ENCODE results near the gene QPCTL. TPM values are rescaled to one million over a fixed set of nuclear protein-coding genes. Genes with fewer than 3 reads are reported as not detected.

Gene QPCTL
- total RNA-seq, 1 experiment from 2014 or later: 13.7 TPM

GRCh38 chr19:45693106-45693788 is 781 bp downstream of the QPCTL start:
- H3K79me1 ChIP-seq (ENCODE audit: insufficient read depth, low read depth, low read length, poor library complexity, severe bottlenecking): no peaks in the 10 kb centered on the region
- H3K27me3 Mint-ChIP-seq (ENCODE audit: low read depth): no peaks in the 10 kb centered on the region
- no peak overlapping the region for H4K8ac ChIP-seq (replicated peaks; ENCODE audit: insufficient read length, low read depth, low read length)
- DNase-seq: peak; percentile 83
- H3K4me1 ChIP-seq (ENCODE audit: insufficient read depth, low read length): peaks cover 3% of the 10 kb centered on the region
- H3K4ac ChIP-seq (ENCODE audit: low read depth, low read length): no peak overlapping the region
- TF ChIP-seq CTCF (conservative IDR thresholded peaks at IDR 0.05): peak; percentile 93
- no peak overlapping the region for H3K27ac ChIP-seq (ENCODE audit: insufficient read length, low read depth, low read length)
- H3K27me3 ChIP-seq (ENCODE audit: insufficient read depth, low read length): no peaks in the 10 kb centered on the region
- no peak overlapping the region for H2AK5ac ChIP-seq (ENCODE audit: insufficient read length, low read length)
- no peaks in the 10 kb centered on the region for H4K20me1 ChIP-seq (ENCODE audit: control insufficient read depth, insufficient read depth, insufficient read length)
- no peak overlapping the region for H2BK15ac ChIP-seq (ENCODE audit: low read depth, low read length)
- peak overlapping the region; percentile 84 for H3K4me2 ChIP-seq (ENCODE audit: insufficient read depth, insufficient read length, low read length)
- H3K27ac Mint-ChIP-seq: peak overlapping the region in 2 of 3 experiments; percentile 83 to 94; a peak in 4 of 7 replicates
- no peak overlapping the region; the same call in 1 of the 2 replicates for H3K14ac ChIP-seq (ENCODE audit: insufficient read depth, low read length)
- peaks cover 46 to 47% (median 46%) of the 10 kb centered on the region in 3 experiments for H3K36me3 Mint-ChIP-seq (ENCODE audit: insufficient read depth in 1 of 3, low read depth in 3 of 3)
- no peak overlapping the region for H3K18ac ChIP-seq (ENCODE audit: insufficient read length, low read depth, low read length)
- no peak overlapping the region for H2BK5ac ChIP-seq (ENCODE audit: insufficient read length, low read length)
- H3K79me2 ChIP-seq (ENCODE audit: insufficient read depth, low read length): peaks cover 1% of the 10 kb centered on the region; the same call in 1 of the 2 replicates
- H3K4me1 Mint-ChIP-seq: peaks cover 0 to 16% of the 10 kb centered on the region in 2 experiments; a peak in 3 of 4 replicates
- peaks cover 0 to 5% of the 10 kb centered on the region in 2 experiments; a peak in 2 of 5 replicates for H3K9me3 Mint-ChIP-seq
- peaks cover 9% of the 10 kb centered on the region for H3K23me2 ChIP-seq (ENCODE audit: insufficient read length, low read depth, low read length, poor library complexity, severe bottlenecking)
- H4K5ac ChIP-seq (ENCODE audit: insufficient read length, low read depth, low read length): no peak overlapping the region
- no peak overlapping the region for H2AFZ ChIP-seq (ENCODE audit: low read length)
- H3K4me3 Mint-ChIP-seq: peak overlapping the region; percentile 94 to 96
- H3K56ac ChIP-seq (ENCODE audit: insufficient read length, low read depth, low read length): no peak overlapping the region
- no peak overlapping the region for H4K91ac ChIP-seq (ENCODE audit: insufficient read length, low read depth, low read length)
- H3K9ac ChIP-seq (ENCODE audit: extremely low read depth, insufficient read length, low read length): peak overlapping the region; percentile 85
- H2BK120ac ChIP-seq (ENCODE audit: low read depth, low read length, poor library complexity, severe bottlenecking): no peak overlapping the region
- WGBS (ENCODE audit: extremely low coverage, insufficient read length, low lambda C conversion rate): no CpG with 5 or more reads among the region's 22 CpGs
- H3T11ph ChIP-seq (ENCODE audit: low read length): no peak overlapping the region
- H2BK20ac ChIP-seq (ENCODE audit: low read depth, low read length, poor library complexity, severe bottlenecking): no peak overlapping the region
- H3K23ac ChIP-seq (ENCODE audit: insufficient read length, low read depth, low read length): no peak overlapping the region
- no peaks in the 10 kb centered on the region for H3K9me3 ChIP-seq (ENCODE audit: control insufficient read depth, low read depth, low read length)
- no peak overlapping the region for H2BK12ac ChIP-seq (ENCODE audit: insufficient read length, low read depth, low read length)
